Measurements from ENCODE around the gene ALG5. TPM values are rescaled to one million over a fixed set of nuclear protein-coding genes. Genes with fewer than 3 reads are reported as not detected.

The ALG5 gene
- total RNA-seq, 3 donors from 2014 or later = 46.1 to 50.8 (median 49.3) TPM

GRCh38 chr13:36959456-36960116 lies 39.6 kb downstream of the ALG5 start:
- Mint-ChIP-seq H3K36me3 (ENCODE audit: insufficient read depth) (peaks cover 44% of the 10 kb centered on the region), H3K4me1 (ENCODE audit: low read depth) (no peaks in the 10 kb centered on the region), H3K9me3 (no peaks in the 10 kb centered on the region), H3K27me3 (ENCODE audit: low read depth) (no peaks in the 10 kb centered on the region), H3K4me3 (no peak overlapping the region)
- ATAC-seq (no peak), DNase-seq (no peak)

GRCh38 chr13:36954542-36954941 lies 44.6 kb downstream of the ALG5 start:
- H3K4me1 Mint-ChIP-seq (ENCODE audit: low read depth) = no peaks in the 10 kb centered on the region
- ATAC-seq (no peak), DNase-seq (no peak)
- H3K9me3 Mint-ChIP-seq = no peaks in the 10 kb centered on the region
- peaks cover 50% of the 10 kb centered on the region for H3K36me3 Mint-ChIP-seq (ENCODE audit: insufficient read depth)
- no peaks in the 10 kb centered on the region for H3K27me3 Mint-ChIP-seq (ENCODE audit: low read depth)
- no peak overlapping the region for H3K4me3 Mint-ChIP-seq

- H3K4me1 Mint-ChIP-seq (ENCODE audit: low read depth) = no peaks in the 10 kb centered on the region
- DNase-seq = no peak
- H3K4me3 Mint-ChIP-seq = no peak overlapping the region
- ATAC-seq = no peak
- H3K27me3 Mint-ChIP-seq (ENCODE audit: low read depth) = no peaks in the 10 kb centered on the region
- peaks cover 47% of the 10 kb centered on the region for H3K36me3 Mint-ChIP-seq (ENCODE audit: insufficient read depth)
- no peaks in the 10 kb centered on the region for H3K9me3 Mint-ChIP-seq
These were observed 48.2 kb downstream of the ALG5 start for GRCh38 chr13:36950920-36951319.

- Mint-ChIP-seq H3K4me1 (ENCODE audit: low read depth) (no peaks in the 10 kb centered on the region), H3K36me3 (ENCODE audit: insufficient read depth) (peaks cover 42% of the 10 kb centered on the region), H3K27me3 (ENCODE audit: low read depth) (no peaks in the 10 kb centered on the region), H3K4me3 (no peak overlapping the region), H3K9me3 (no peaks in the 10 kb centered on the region)
- no peak for DNase-seq
- no peak for ATAC-seq
These were observed 48.8 kb downstream of the ALG5 start for GRCh38 chr13:36950330-36950729.

GRCh38 chr13:36945078-36945477 lies 54.1 kb downstream of the ALG5 start:
- Mint-ChIP-seq H3K27me3 (ENCODE audit: low read depth) (no peaks in the 10 kb centered on the region), H3K36me3 (ENCODE audit: insufficient read depth) (peaks cover 15% of the 10 kb centered on the region), H3K9me3 (peaks cover 5% of the 10 kb centered on the region), H3K4me1 (ENCODE audit: low read depth) (no peaks in the 10 kb centered on the region), H3K4me3 (no peak overlapping the region)
- ATAC-seq (no peak), DNase-seq (no peak)

- Mint-ChIP-seq H3K4me1 (ENCODE audit: low read depth) (peaks cover under 1% of the 10 kb centered on the region), H3K4me3 (no peak overlapping the region), H3K9me3 (peaks cover 3% of the 10 kb centered on the region), H3K36me3 (ENCODE audit: insufficient read depth) (no peaks in the 10 kb centered on the region), H3K27me3 (ENCODE audit: low read depth) (peaks cover 24% of the 10 kb centered on the region)
- no peak for ATAC-seq
- DNase-seq = no peak
These were observed 73.5 kb downstream of the ALG5 start for GRCh38 chr13:36925603-36926002.

- ATAC-seq = no peak
- DNase-seq = no peak
- H3K27me3 Mint-ChIP-seq (ENCODE audit: low read depth) = peaks cover 27% of the 10 kb centered on the region
These were observed 75.1 kb downstream of the ALG5 start for GRCh38 chr13:36924001-36924400.

GRCh38 chr13:36921631-36922301 lies 77.4 kb downstream of the ALG5 start:
- Mint-ChIP-seq H3K36me3 (ENCODE audit: insufficient read depth) (no peaks in the 10 kb centered on the region), H3K27me3 (ENCODE audit: low read depth) (peaks cover 44% of the 10 kb centered on the region), H3K9me3 (no peaks in the 10 kb centered on the region), H3K4me1 (ENCODE audit: low read depth) (peaks cover 5% of the 10 kb centered on the region), H3K4me3 (no peak overlapping the region)
- ATAC-seq (no peak), DNase-seq (no peak)

More at GRCh38 chr13:36924001-36924400, 75.1 kb downstream of the ALG5 start:
- Mint-ChIP-seq H3K9me3 (no peaks in the 10 kb centered on the region), H3K4me1 (ENCODE audit: low read depth) (peaks cover 5% of the 10 kb centered on the region), H3K4me3 (no peak overlapping the region), H3K36me3 (ENCODE audit: insufficient read depth) (no peaks in the 10 kb centered on the region)

- Mint-ChIP-seq H3K4me3 (peak overlapping the region; percentile 63), H3K36me3 (ENCODE audit: insufficient read depth) (no peaks in the 10 kb centered on the region), H3K9me3 (no peaks in the 10 kb centered on the region), H3K27me3 (ENCODE audit: low read depth) (peaks cover 53% of the 10 kb centered on the region), H3K4me1 (ENCODE audit: low read depth) (peaks cover 5% of the 10 kb centered on the region)
- no peak for ATAC-seq
- DNase-seq = no peak
These were observed 78.4 kb downstream of the ALG5 start for GRCh38 chr13:36920616-36921185.

- H3K27me3 Mint-ChIP-seq (ENCODE audit: low read depth) = peaks cover 58% of the 10 kb centered on the region
- H3K4me3 Mint-ChIP-seq = peak within 1 kb of the TSS; percentile 63
- peak; percentile 77 to 86 for ATAC-seq
- peaks cover 5% of the 10 kb centered on the region for H3K4me1 Mint-ChIP-seq (ENCODE audit: low read depth)
- H3K36me3 Mint-ChIP-seq (ENCODE audit: insufficient read depth) = no peaks in the 10 kb centered on the region
- no peaks in the 10 kb centered on the region for H3K9me3 Mint-ChIP-seq
- DNase-seq = no peak
These were observed 79.1 kb downstream of the ALG5 start, which contains the start of gene SMAD9 for GRCh38 chr13:36919833-36920615. Gene SMAD9, minus strand, starts transcription at chr13:36920238. Its CDS starts 40,549 bp downstream, at chr13:36879689.

GRCh38 chr13:36919171-36919832 lies 79.8 kb downstream of the ALG5 start:
- H3K9me3 Mint-ChIP-seq = no peaks in the 10 kb centered on the region
- ATAC-seq (peak; percentile 21 to 44), DNase-seq (no peak)
- peak overlapping the region; percentile 48 for H3K4me3 Mint-ChIP-seq
- H3K36me3 Mint-ChIP-seq (ENCODE audit: insufficient read depth) = no peaks in the 10 kb centered on the region
- peaks cover 60% of the 10 kb centered on the region for H3K27me3 Mint-ChIP-seq (ENCODE audit: low read depth)
- peaks cover 5% of the 10 kb centered on the region for H3K4me1 Mint-ChIP-seq (ENCODE audit: low read depth)

- DNase-seq = no peak
- Mint-ChIP-seq H3K9me3 (no peaks in the 10 kb centered on the region), H3K4me3 (peak overlapping the region; percentile 48), H3K36me3 (ENCODE audit: insufficient read depth) (no peaks in the 10 kb centered on the region), H3K27me3 (ENCODE audit: low read depth) (peaks cover 64% of the 10 kb centered on the region), H3K4me1 (ENCODE audit: low read depth) (peaks cover 5% of the 10 kb centered on the region)
- no peak for ATAC-seq
These were observed 80.7 kb downstream of the ALG5 start for GRCh38 chr13:36918246-36919131.

- H3K4me3 Mint-ChIP-seq = no peak overlapping the region
- DNase-seq = no peak
- no peaks in the 10 kb centered on the region for H3K36me3 Mint-ChIP-seq (ENCODE audit: insufficient read depth)
- ATAC-seq = no peak
- peaks cover 60% of the 10 kb centered on the region for H3K27me3 Mint-ChIP-seq (ENCODE audit: low read depth)
- peaks cover 5% of the 10 kb centered on the region for H3K4me1 Mint-ChIP-seq (ENCODE audit: low read depth)
- no peaks in the 10 kb centered on the region for H3K9me3 Mint-ChIP-seq
These were observed 81.8 kb downstream of the ALG5 start for GRCh38 chr13:36917311-36917710.
